GM12873 (cell line): ENCODE results near the gene TDRD10.

Experiments used
- CTCF ChIP-seq: IDR thresholded peaks from 2 replicates; pipeline ENCODE4 v1.5.1; 2012; ENCODE audit warnings: low read depth, mild to moderate bottlenecking, moderate library complexity, low read length, control low read depth; ENCODE audit not compliant: insufficient read depth; ENCODE audit errors: missing control alignments

Gene TDRD10

GRCh38 chr1:154481053-154481452 lies 21.0 kb upstream of the TDRD10 start:
- TF ChIP-seq CTCF: no peak

- no peak for TF ChIP-seq CTCF
Observed at GRCh38 chr1:154483941-154484803, 17.8 kb upstream of the TDRD10 start.

- TF ChIP-seq CTCF: no peak
Observed at GRCh38 chr1:154485106-154485505, 16.9 kb upstream of the TDRD10 start.

- TF ChIP-seq CTCF: no peak
Observed at GRCh38 chr1:154485910-154486496, 16.0 kb upstream of the TDRD10 start.

- TF ChIP-seq CTCF: no peak
Observed at GRCh38 chr1:154488922-154489321, 13.1 kb upstream of the TDRD10 start.

GRCh38 chr1:154489695-154490274 lies 12.2 kb upstream of the TDRD10 start:
- no peak for TF ChIP-seq CTCF

- TF ChIP-seq CTCF: no peak
Observed at GRCh38 chr1:154490317-154490716, 11.7 kb upstream of the TDRD10 start.
